ENCODE data around the gene SEMA3F.

The SEMA3F gene

GRCh38 chr3:50165910-50166538 is 10.9 kb downstream of the SEMA3F start:
- TF ChIP-seq CTCF (IDR thresholded peaks at IDR 0.05; ENCODE audit: low read length, missing control alignments): no peak
- no peak for DNase-seq (ENCODE audit: low read depth)
- no peak overlapping the region for H3K4me3 ChIP-seq (replicated peaks; ENCODE audit: low read depth, low read length)

GRCh38 chr3:50166620-50167019 is 11.5 kb downstream of the SEMA3F start:
- no peak for DNase-seq (ENCODE audit: low read depth)
- H3K4me3 ChIP-seq (replicated peaks; ENCODE audit: low read depth, low read length): no peak overlapping the region
- TF ChIP-seq CTCF (IDR thresholded peaks at IDR 0.05; ENCODE audit: low read length, missing control alignments): no peak

- H3K4me3 ChIP-seq (replicated peaks; ENCODE audit: low read depth, low read length): no peak overlapping the region
- no peak for TF ChIP-seq CTCF (IDR thresholded peaks at IDR 0.05; ENCODE audit: low read length, missing control alignments)
- DNase-seq (ENCODE audit: low read depth): no peak
Observed at GRCh38 chr3:50167069-50167840, 12.1 kb downstream of the SEMA3F start.

- no peak overlapping the region for H3K4me3 ChIP-seq (replicated peaks; ENCODE audit: low read depth, low read length)
- TF ChIP-seq CTCF (IDR thresholded peaks at IDR 0.05; ENCODE audit: low read length, missing control alignments): no peak
- DNase-seq (ENCODE audit: low read depth): no peak
Observed at GRCh38 chr3:50167841-50168209, 12.7 kb downstream of the SEMA3F start.

- no peak overlapping the region for H3K4me3 ChIP-seq (replicated peaks; ENCODE audit: low read depth, low read length)
- no peak for DNase-seq (ENCODE audit: low read depth)
- no peak for TF ChIP-seq CTCF (IDR thresholded peaks at IDR 0.05; ENCODE audit: low read length, missing control alignments)
Observed at GRCh38 chr3:50168388-50168787, 13.3 kb downstream of the SEMA3F start.

- no peak for DNase-seq (ENCODE audit: low read depth)
- TF ChIP-seq CTCF (IDR thresholded peaks at IDR 0.05; ENCODE audit: low read length, missing control alignments): no peak
- H3K4me3 ChIP-seq (replicated peaks; ENCODE audit: low read depth, low read length): no peak overlapping the region
Observed at GRCh38 chr3:50168791-50169190, 13.7 kb downstream of the SEMA3F start.

Measured in fibroblast of pulmonary artery (primary cell).